Body of pancreas (tissue), 4 donors: ENCODE results near the gene SELENOM. TPM values are rescaled to one million over a fixed set of nuclear protein-coding genes. Genes with fewer than 3 reads are reported as not detected.
"Not testable (repeated sequence)": the region's sequence is repeated elsewhere in the genome, so short reads cannot be mapped to it uniquely, and the experiment has no call there.

Source experiments
- ATAC-seq: fragments of 150-250 bp; one replicate; pipeline ENCODE4 v1.9.1; 2016
- DNase-seq, 4 donors: peaks; one replicate each; pipeline ENCODE4 v3.0.0-alpha.2; 2019
- H3K27ac ChIP-seq, 4 donors: fragments of 200-600 bp; sonication (generic); 1 replicate in 3 of 4; 2 replicates in 1 of 4; pipeline versions ENCODE4 v1.5.1 to v1.6.1; 2016 to 2019; ENCODE audit warnings: mild to moderate bottlenecking in 1 of 4, mixed read lengths in 1 of 4, moderate library complexity in 1 of 4
- H3K27me3 ChIP-seq, 2 donors: fragments of 200-600 bp; sonication (generic); one replicate each; pipeline ENCODE4 v1.6.0; 2016; ENCODE audit warnings: mild to moderate bottlenecking in 1 of 2
- H3K36me3 ChIP-seq, 2 donors: fragments of 200-600 bp; sonication (generic); replicated peaks in 1 of 2; 2 replicates each; pipeline ENCODE4 v1.5.1; 2016; ENCODE audit warnings: low read depth in 2 of 2; ENCODE audit not compliant: insufficient read depth in 1 of 2
- H3K4me1 ChIP-seq: fragments of 200-600 bp; sonication (generic); one replicate; pipeline ENCODE4 v1.6.0; 2016
- H3K4me3 ChIP-seq, 2 donors: fragments of 200-600 bp; sonication (generic); 1 replicate in 1 of 2; 2 replicates in 1 of 2; pipeline ENCODE4 v1.5.1; 2016 to 2019
- H3K9me3 ChIP-seq, 3 donors: fragments of 200-600 bp; sonication (generic); 1 replicate in 2 of 3; 2 replicates in 1 of 3; pipeline ENCODE4 v1.5.1; 2016
- POLR2A ChIP-seq, 3 donors: fragments of 450-650 bp; IDR thresholded peaks; one replicate each; pipeline ENCODE4 v1.6.1; 2016; ENCODE audit warnings: antibody characterized with exemption in 3 of 3, mild to moderate bottlenecking in 2 of 3
- WGBS, 2 donors: methylation state at CpG; one replicate each; pipeline ENCODE4 v1.1.5; 2017; 5-methylcytosine and 5-hydroxymethylcytosine counted together
- intact Hi-C: fragments of 100-400 bp; cut with DNase I; formaldehyde crosslinking; loops from one replicate; pipeline ENCODE4 v1.15.1; 2023
- total RNA-seq, 2 donors: library from RNA; depleted of rRNA; stranded (reverse); fragments of >200 nt; gene quantifications; one replicate each; pipeline ENCODE4 v1.1.0, GENCODE V29; 2016
- TF ChIP-seq, protein P1 (sequence below), 7 experiments: fragments of 450-650 bp in 4 of 7; fragments of 200-600 bp in 3 of 7; sonication (generic) in 3 of 7; IDR thresholded peaks; one replicate each; pipeline ENCODE4 v1.5.1; 2016 to 2019; ENCODE audit warnings: antibody characterized with exemption in 7 of 7

Gene SELENOM
- total RNA-seq, 2 donors from 2014 or later: 127 to 198 TPM

DNA sequence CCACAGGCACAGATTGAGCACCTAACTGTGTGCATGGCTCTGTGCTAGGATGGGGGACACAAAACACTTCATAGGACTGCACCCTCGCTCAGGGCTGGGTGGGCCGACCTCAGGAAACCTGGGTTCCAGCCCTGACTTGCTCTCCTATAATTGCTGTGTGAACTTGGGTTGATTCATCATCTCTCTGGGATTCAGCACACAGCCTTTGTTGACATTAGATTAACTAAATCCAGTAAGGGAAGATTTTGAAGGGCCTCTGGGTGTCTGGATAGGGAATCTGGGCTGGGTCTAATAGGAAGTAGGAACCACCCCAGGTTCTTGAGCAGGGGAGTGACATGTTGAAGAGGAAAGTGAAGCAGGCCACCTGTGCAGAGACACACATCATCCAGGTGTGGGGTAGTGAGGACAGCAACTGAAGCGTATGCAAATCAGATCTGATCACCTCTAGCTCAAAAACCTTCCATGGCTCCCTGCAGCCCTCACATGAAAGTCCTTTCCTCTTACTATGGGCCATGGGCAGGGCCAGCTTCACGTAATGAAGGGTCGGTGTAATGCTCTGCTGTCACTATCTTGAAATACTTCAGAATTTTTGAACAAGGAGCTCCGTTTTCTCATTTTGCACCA lies 37.6 kb downstream of the SELENOM start:
- intact Hi-C loops, H3K36me3 ChIP-seq, DNase-seq, H3K27me3 ChIP-seq, H3K4me3 ChIP-seq, H3K9me3 ChIP-seq, H3K27ac ChIP-seq, ATAC-seq, H3K4me1 ChIP-seq: not testable (repeated sequence)
- WGBS, 2 donors: 72 to 87% methylated on average over 4 to 5 of the region's 6 CpGs

DNA sequence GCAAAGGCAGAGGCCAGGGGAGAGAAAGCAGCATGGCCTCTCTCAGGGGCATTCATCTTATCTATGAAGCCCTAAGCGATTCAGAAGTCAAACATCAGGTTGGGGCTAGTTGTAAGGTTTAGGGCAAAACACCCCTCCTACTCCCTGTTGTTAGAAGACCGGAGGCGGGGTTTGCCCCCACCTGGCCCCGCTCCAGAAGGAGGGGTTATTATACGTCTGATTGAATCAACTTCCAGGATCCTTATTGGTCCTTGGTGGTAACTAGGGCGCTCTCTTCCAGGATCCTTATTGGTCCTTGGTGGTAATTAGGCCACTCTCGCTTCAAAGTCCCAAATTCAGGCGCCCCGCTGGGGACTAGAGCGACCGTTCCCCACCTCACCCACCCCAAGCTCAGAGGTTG lies 38.4 kb downstream of the SELENOM start:
- no peaks in the 10 kb centered on the region for H3K27me3 ChIP-seq
- H3K9me3 ChIP-seq: no peaks in the 10 kb centered on the region
- intact Hi-C loops: no loop called here
- WGBS, 2 donors: 82 to 86% methylated on average over 10 to 11 of the region's 11 CpGs
- DNase-seq (no peak), ATAC-seq (no peak)
- no peak overlapping the region for H3K27ac ChIP-seq
- H3K4me3 ChIP-seq: no peak overlapping the region
- TF ChIP-seq, protein P1, sequence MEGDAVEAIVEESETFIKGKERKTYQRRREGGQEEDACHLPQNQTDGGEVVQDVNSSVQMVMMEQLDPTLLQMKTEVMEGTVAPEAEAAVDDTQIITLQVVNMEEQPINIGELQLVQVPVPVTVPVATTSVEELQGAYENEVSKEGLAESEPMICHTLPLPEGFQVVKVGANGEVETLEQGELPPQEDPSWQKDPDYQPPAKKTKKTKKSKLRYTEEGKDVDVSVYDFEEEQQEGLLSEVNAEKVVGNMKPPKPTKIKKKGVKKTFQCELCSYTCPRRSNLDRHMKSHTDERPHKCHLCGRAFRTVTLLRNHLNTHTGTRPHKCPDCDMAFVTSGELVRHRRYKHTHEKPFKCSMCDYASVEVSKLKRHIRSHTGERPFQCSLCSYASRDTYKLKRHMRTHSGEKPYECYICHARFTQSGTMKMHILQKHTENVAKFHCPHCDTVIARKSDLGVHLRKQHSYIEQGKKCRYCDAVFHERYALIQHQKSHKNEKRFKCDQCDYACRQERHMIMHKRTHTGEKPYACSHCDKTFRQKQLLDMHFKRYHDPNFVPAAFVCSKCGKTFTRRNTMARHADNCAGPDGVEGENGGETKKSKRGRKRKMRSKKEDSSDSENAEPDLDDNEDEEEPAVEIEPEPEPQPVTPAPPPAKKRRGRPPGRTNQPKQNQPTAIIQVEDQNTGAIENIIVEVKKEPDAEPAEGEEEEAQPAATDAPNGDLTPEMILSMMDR (IDR thresholded peaks at IDR 0.05): no peak
- no peak for TF ChIP-seq POLR2A (IDR thresholded peaks at IDR 0.05)
- no peaks in the 10 kb centered on the region for H3K4me1 ChIP-seq
- no peaks in the 10 kb centered on the region for H3K36me3 ChIP-seq

DNA sequence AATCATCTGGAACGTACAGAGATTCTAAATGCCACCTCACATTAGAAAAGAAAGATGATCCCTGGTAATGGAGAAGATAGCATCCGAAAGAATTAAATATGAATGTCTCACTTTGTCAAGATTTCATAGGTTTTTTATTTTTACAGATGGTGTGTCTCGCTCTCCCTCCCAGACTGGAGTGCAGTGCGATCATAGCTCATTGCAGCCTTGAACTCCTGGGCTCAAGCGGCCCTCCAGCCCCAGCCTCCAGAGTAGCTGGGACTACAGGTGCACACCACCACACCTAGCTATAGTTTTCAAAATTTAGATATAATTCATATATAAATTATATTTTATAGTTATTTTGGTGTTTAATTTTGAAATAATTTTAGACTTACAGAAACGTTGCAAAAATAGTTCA lies 43.0 kb downstream of the SELENOM start:
- ATAC-seq: no peak

DNA sequence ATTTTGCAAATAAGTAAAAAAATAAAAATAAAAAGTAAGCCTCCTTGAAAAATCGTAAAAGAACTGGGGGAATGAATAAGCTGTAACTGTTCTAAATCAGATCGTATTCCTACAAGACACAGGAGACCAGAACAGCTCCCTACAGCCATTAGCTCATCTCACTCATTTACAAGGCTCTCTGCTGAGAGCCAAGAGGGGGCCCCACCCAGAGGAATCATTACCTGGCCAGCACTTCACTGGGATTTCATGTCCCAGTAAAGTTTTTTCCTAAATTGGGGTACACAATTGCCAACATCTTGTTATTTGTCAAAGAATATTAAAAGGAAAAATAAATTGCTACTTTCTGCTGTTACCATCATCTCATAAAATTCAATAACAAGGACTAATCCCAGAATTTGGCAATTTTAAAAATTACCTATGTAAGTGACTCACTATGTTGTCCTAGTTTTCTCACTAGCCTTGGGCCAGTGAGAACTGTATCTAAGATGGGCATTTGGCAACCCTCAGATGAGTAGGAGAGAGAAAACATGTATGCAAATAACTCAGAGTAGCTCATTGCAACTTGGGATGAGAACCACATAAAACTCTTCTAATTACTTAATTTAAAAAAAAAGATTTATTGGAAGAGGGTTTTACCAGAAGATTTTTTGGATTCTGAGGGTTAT lies 44.7 kb downstream of the SELENOM start:
- intact Hi-C loops: no loop called here

More for the DNA sequence above, 43.0 kb downstream of the SELENOM start:
- Histone ChIP-seq H3K9me3 (no peaks in the 10 kb centered on the region), H3K4me1 (no peaks in the 10 kb centered on the region), H3K27ac (no peak overlapping the region), H3K36me3 (no peaks in the 10 kb centered on the region), H3K4me3 (no peak overlapping the region), H3K27me3 (no peaks in the 10 kb centered on the region)
- TF ChIP-seq POLR2A (IDR thresholded peaks at IDR 0.05): no peak
- TF ChIP-seq, protein P1 (IDR thresholded peaks at IDR 0.05): no peak
- intact Hi-C loops: no loop called here
- 88 to 91% methylated on average over 6 of the region's 6 CpGs for WGBS, 2 donors
- DNase-seq: no peak

DNA sequence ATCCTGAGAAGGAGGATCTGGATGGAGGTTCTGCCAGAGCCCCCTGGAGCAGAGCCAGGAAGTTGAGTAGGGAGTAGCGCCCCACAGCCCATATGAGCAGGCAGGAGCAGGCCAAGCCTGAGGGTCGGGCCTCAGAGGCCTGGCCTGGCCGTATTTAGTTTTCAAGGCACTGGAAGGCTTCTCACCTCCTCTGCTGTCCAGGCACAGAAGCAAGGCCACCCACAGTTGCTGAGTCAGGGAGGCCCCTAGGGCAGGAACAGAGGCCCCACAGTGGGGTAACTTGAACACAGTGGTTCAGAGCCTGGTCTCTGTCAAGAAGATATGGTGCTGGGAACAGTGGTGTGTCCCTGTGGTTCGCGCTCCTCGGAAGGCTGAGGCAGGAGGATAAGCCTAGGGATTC lies 47.7 kb downstream of the SELENOM start:
- H3K27me3 ChIP-seq, intact Hi-C loops, H3K4me3 ChIP-seq, H3K9me3 ChIP-seq, H3K36me3 ChIP-seq, ATAC-seq, H3K27ac ChIP-seq: not testable (repeated sequence)
- WGBS, 2 donors: 78 to 97% methylated on average over 4 to 6 of the region's 6 CpGs
- peak in 1 of 4 donors; percentile 15 for DNase-seq
- peaks cover 13% of the 10 kb centered on the region for H3K4me1 ChIP-seq

More for the DNA sequence above, 44.7 kb downstream of the SELENOM start:
- no peaks in the 10 kb centered on the region for H3K4me1 ChIP-seq
- no peak for ATAC-seq
- WGBS, 2 donors: 74 to 94% methylated on average over 2 of the region's 2 CpGs
- H3K36me3 ChIP-seq: no peaks in the 10 kb centered on the region
- DNase-seq: no peak
- H3K27me3 ChIP-seq: no peaks in the 10 kb centered on the region
- no peak overlapping the region for H3K4me3 ChIP-seq
- H3K9me3 ChIP-seq: no peaks in the 10 kb centered on the region
- no peak overlapping the region for H3K27ac ChIP-seq
- TF ChIP-seq POLR2A (IDR thresholded peaks at IDR 0.05): no peak
- TF ChIP-seq, protein P1 (IDR thresholded peaks at IDR 0.05): no peak
